GM23248 (cell line): Measurements from ENCODE around the gene RAMACL.

Experiments
- EZH2 ChIP-seq: fragments of 200-600 bp; sonication (generic); IDR thresholded peaks from 2 replicates; pipeline ENCODE4 v1.6.1; 2018; ENCODE audit warnings: antibody characterized with exemption, mild to moderate bottlenecking; ENCODE audit not compliant: insufficient read depth, poor library complexity, severe bottlenecking
- EZH2phosphoT487 ChIP-seq: fragments of 200-600 bp; sonication (generic); IDR thresholded peaks from 2 replicates; pipeline ENCODE4 v1.6.1; 2018; ENCODE audit warnings: antibody characterized with exemption, moderate library complexity, mild to moderate bottlenecking, low read depth; ENCODE audit not compliant: insufficient read depth

- TF ChIP-seq EZH2 (no peak), EZH2phosphoT487 (no peak)
Measured at GRCh38 chr6:166592821-166593220, 6.3 kb upstream of the RAMACL start.
